Right lobe of liver (tissue), 6 donors: Measurements from ENCODE around the gene RHBDD1. TPM values are rescaled to one million over a fixed set of nuclear protein-coding genes. Genes with fewer than 3 reads are reported as not detected.

Experiments used
- ATAC-seq, 4 donors: fragments of 200-7000 bp; cut with Tn5 transposase; one replicate each; pipeline ENCODE4 v1.9.1; 2020; ENCODE audit warnings: mild to moderate bottlenecking in 4 of 4, moderate library complexity in 4 of 4
- DNase-seq, 3 donors: peaks; one replicate each; pipeline ENCODE4 v3.0.0-alpha.2; 2020
- H3K27ac ChIP-seq, 3 donors: fragments of 200-600 bp; one replicate each; pipeline ENCODE4 v1.8.0; 2022
- H3K27me3 ChIP-seq, 2 donors: fragments of 200-600 bp; one replicate each; pipeline ENCODE4 v1.8.0; 2022
- H3K36me3 ChIP-seq, 4 donors: fragments of 200-600 bp; sonication (generic) in 1 of 4; one replicate each; pipeline versions ENCODE4 v1.5.1 to v1.8.0; 2017 to 2022; ENCODE audit warnings: control low read depth in 1 of 4
- H3K4me1 ChIP-seq, 4 donors: fragments of 200-600 bp; sonication (generic) in 1 of 4; one replicate each; pipeline versions ENCODE4 v1.5.1 to v1.8.0; 2017 to 2022; ENCODE audit warnings: control low read depth in 1 of 4
- H3K4me3 ChIP-seq, 3 donors: fragments of 200-600 bp; one replicate each; pipeline ENCODE4 v1.8.0; 2022
- H3K9me3 ChIP-seq, 4 donors: fragments of 200-600 bp; sonication (generic) in 1 of 4; one replicate each; pipeline versions ENCODE4 v1.5.1 to v1.8.0; 2017 to 2022; ENCODE audit warnings: control low read depth in 1 of 4
- POLR2A ChIP-seq: fragments of 450-650 bp; IDR thresholded peaks from one replicate; pipeline ENCODE4 v1.6.1; 2017; ENCODE audit warnings: antibody characterized with exemption, mild to moderate bottlenecking
- WGBS: methylation state at CpG from one replicate; pipeline ENCODE4 v1.1.6; 2018; ENCODE audit warnings: low coverage, low lambda C conversion rate; ENCODE audit not compliant: insufficient coverage; ENCODE audit errors: missing lambda C conversion rate; 5-methylcytosine and 5-hydroxymethylcytosine counted together
- intact Hi-C, 2 donors: fragments of 100-400 bp; cut with DNase I; formaldehyde crosslinking; loops; one replicate each; pipeline versions ENCODE4 v1.11.2 to v1.14.1; 2022
- total RNA-seq, 6 experiments: library from RNA; depleted of rRNA in 2 of 6; stranded (reverse); fragments of >200 nt in 2 of 6; fragmentation: NEBNext Ultra II Directional in 3 of 6; extraction: Animal tissue kit (Norgen Biotek cat#: 25700) in 3 of 6; gene quantifications; one replicate each; pipeline versions ENCODE4 v1.1.0 to v1.2.4, GENCODE V29; 2016 to 2023
- TF ChIP-seq, protein P1 (sequence below), 4 donors: fragments of 200-600 bp in 3 of 4; fragments of 450-650 bp in 1 of 4; IDR thresholded peaks; one replicate each; pipeline versions ENCODE4 v1.5.1 to v1.8.0; 2016 to 2022; ENCODE audit warnings: antibody characterized with exemption in 4 of 4, mild to moderate bottlenecking in 2 of 4
- donor health status: DM: no; HTN: yes; CAD: no.
- donor health status: DM: no; HTN: no; CAD: no.
- donor health status: DM: no; HTN: no; CAD: no.
- donor health status: DM: no; HTN: yes; CAD: no.
- donor health status: DM: no; HTN: yes; CAD: no.

Gene RHBDD1
- total RNA-seq, 6 experiments from 2014 or later: 14.7 to 25.3 (median 21.0) TPM

DNA sequence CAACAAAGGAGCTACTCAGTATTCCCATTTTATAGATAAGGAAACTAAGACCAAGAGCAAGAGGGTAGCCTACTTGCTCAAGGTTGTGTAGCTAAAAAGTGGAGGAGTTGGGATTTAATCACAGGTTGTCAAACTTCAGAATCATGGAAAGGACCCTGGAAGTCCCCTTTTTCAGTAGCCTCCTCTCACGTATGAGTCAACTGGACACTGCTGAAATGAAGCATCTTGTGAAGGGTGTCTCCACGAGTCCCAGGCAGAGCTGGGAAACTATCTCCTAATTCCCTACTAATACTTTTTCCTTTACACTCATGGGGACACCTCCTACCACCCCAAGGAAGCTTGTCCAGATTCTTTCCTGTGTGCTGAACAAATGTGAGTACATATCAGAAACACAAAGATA lies 155.8 kb downstream of the RHBDD1 start:
- intact Hi-C loops: no loop called here

DNA sequence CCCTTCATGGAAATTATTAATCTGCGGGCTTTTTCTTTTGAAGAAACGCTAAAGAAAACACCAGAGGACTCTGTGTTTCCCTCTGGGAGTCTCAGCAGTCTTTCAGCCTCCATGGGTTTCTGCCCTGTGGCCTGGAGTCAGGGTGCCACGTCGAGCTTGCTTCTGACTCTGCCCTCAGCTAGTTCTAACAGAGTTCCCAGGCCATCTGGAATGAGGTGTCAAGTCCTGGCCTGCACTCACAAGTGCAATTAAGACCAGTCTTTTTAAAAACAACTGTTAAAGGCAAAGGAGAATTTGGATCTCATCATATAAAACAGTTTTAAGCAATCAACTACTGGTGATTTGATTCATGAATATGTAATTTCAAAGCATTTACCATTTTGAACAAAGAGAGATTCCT lies 157.3 kb downstream of the RHBDD1 start:
- Histone ChIP-seq H3K4me3 (no peak overlapping the region), H3K27ac (no peak overlapping the region), H3K9me3 (no peaks in the 10 kb centered on the region), H3K4me1 (no peaks in the 10 kb centered on the region), H3K27me3 (no peaks in the 10 kb centered on the region), H3K36me3 (no peaks in the 10 kb centered on the region)
- 87% methylated on average over 3 of the region's 4 CpGs for WGBS
- no peak for DNase-seq
- TF ChIP-seq POLR2A: no peak
- TF ChIP-seq, protein P1, sequence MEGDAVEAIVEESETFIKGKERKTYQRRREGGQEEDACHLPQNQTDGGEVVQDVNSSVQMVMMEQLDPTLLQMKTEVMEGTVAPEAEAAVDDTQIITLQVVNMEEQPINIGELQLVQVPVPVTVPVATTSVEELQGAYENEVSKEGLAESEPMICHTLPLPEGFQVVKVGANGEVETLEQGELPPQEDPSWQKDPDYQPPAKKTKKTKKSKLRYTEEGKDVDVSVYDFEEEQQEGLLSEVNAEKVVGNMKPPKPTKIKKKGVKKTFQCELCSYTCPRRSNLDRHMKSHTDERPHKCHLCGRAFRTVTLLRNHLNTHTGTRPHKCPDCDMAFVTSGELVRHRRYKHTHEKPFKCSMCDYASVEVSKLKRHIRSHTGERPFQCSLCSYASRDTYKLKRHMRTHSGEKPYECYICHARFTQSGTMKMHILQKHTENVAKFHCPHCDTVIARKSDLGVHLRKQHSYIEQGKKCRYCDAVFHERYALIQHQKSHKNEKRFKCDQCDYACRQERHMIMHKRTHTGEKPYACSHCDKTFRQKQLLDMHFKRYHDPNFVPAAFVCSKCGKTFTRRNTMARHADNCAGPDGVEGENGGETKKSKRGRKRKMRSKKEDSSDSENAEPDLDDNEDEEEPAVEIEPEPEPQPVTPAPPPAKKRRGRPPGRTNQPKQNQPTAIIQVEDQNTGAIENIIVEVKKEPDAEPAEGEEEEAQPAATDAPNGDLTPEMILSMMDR (IDR thresholded peaks at IDR 0.05): no peak
- intact Hi-C loops: no loop called here
- no peak for ATAC-seq

More for the DNA sequence above, 155.8 kb downstream of the RHBDD1 start:
- Histone ChIP-seq H3K4me1 (no peaks in the 10 kb centered on the region), H3K27ac (no peak overlapping the region), H3K9me3 (no peaks in the 10 kb centered on the region), H3K36me3 (no peaks in the 10 kb centered on the region), H3K27me3 (no peaks in the 10 kb centered on the region), H3K4me3 (no peak overlapping the region)
- TF ChIP-seq POLR2A: no peak
- TF ChIP-seq, protein P1 (IDR thresholded peaks at IDR 0.05): no peak
- DNase-seq: no peak
- ATAC-seq: no peak
- WGBS: 82% methylated on average over 2 of the region's 2 CpGs

DNA sequence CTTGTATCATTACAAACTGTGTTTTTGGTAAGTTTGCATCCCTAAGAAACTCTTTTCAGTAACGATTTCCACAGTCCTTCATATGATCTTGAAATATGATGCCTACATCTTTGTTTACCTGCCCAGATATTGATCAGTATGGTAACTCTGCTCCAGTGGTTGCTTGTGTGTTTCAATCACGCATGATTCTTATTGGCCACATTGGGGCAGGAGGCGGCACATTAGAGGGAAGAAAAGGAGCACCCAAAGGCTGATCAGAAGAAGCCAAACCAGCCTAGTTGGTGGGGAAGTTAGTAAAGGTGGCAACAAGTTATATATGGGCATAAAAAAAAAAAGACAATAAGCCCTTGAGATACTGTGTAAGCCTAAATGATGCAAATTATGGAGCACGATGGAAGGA lies 158.9 kb downstream of the RHBDD1 start:
- Histone ChIP-seq H3K4me1 (no peaks in the 10 kb centered on the region), H3K36me3 (no peaks in the 10 kb centered on the region), H3K9me3 (no peaks in the 10 kb centered on the region), H3K27ac (no peak overlapping the region), H3K4me3 (no peak overlapping the region), H3K27me3 (no peaks in the 10 kb centered on the region)
- no peak for ATAC-seq
- TF ChIP-seq, protein P1 (IDR thresholded peaks at IDR 0.05): no peak
- no peak for TF ChIP-seq POLR2A
- intact Hi-C loops: no loop called here
- DNase-seq: no peak
- 77% methylated on average over 3 of the region's 4 CpGs for WGBS

DNA sequence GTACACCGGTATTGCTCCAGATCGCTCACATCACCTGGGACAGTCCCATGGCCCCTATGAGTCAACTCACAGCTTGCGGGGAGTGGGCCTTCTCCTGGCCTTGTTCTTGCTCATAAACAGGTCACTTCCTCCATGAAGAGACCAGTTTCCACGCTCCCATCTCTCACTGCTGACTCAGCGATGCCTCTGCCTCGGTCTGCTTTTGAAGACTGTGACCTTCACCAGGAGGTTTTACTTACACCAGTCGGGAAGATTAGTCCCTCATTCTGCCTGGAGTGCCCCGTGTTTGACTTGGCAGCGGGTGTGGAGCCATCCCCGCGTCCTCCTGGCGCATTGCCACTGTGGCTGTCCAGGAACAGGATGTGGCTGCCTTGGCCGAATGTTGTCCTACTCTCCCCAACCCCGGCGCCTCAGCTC lies 159.8 kb downstream of the RHBDD1 start:
- ATAC-seq: peak; percentile 75 to 94 (median 81)
- no peaks in the 10 kb centered on the region for H3K36me3 ChIP-seq
- H3K27me3 ChIP-seq: no peaks in the 10 kb centered on the region
- WGBS: 47% methylated on average over 12 of the region's 15 CpGs
- no peak overlapping the region for H3K27ac ChIP-seq
- DNase-seq: peak; percentile 73 to 82 (median 73)
- TF ChIP-seq POLR2A: no peak
- no peaks in the 10 kb centered on the region for H3K9me3 ChIP-seq
- intact Hi-C loops: no loop called here
- no peak overlapping the region for H3K4me3 ChIP-seq
- no peaks in the 10 kb centered on the region for H3K4me1 ChIP-seq

DNA sequence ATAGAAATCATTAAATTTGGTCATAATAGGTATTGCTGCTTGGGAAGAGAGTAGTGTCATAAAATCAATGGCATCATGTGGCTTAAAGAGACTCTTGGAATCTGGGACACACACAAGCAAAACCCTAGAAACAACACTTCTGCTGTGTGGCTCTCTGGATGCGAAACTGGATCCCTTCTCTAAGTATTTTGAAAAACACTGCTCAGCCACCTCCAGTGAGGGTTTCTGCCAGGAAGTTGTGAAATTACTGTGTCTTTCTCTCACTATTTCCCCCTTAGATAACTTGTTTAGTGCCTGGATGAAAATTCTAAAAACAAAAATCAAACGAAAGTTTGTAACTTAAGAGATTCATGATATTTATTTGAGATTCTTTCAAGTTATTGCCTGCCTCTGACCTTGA lies 163.8 kb downstream of the RHBDD1 start:
- Histone ChIP-seq H3K4me3 (no peak overlapping the region), H3K27me3 (no peaks in the 10 kb centered on the region), H3K36me3 (no peaks in the 10 kb centered on the region), H3K4me1 (no peaks in the 10 kb centered on the region), H3K27ac (no peak overlapping the region), H3K9me3 (no peaks in the 10 kb centered on the region)
- no peak for ATAC-seq
- intact Hi-C loops: no loop called here
- TF ChIP-seq, protein P1 (IDR thresholded peaks at IDR 0.05): no peak
- no peak for TF ChIP-seq POLR2A
- WGBS: 69% methylated on average over 2 of the region's 2 CpGs
- no peak for DNase-seq
